SK-N-SH (cell line): ENCODE data around the gene CCNJL. TPM values are rescaled to one million over a fixed set of nuclear protein-coding genes. Genes with fewer than 3 reads are reported as not detected.

Source experiments
- CTCF ChIA-PET: fragments of 300-600, 350-600 bp; formaldehyde crosslinking; extraction: SDS; loops from one replicate; lab custom pipeline; 2021; lab: Yijun Ruan, JAX
- POLR2A ChIA-PET: fragments of 350-600 bp; sonication (Branson Sonifier 250); formaldehyde crosslinking; extraction: SDS; loops from one replicate; lab custom pipeline; 2020; ENCODE audit warnings: antibody characterized with exemption, inconsistent platforms; lab: Yijun Ruan, JAX
- DNase-seq: peaks from one replicate; pipeline ENCODE4 v3.0.0; 2012
- H2AFZ ChIP-seq: fragments of 200-600 bp; sonication (generic); 2 replicates; pipeline ENCODE4 v1.8.1; 2016; ENCODE audit warnings: antibody characterized with exemption, mild to moderate bottlenecking, low read depth
- H3F3A ChIP-seq: fragments of 200-600 bp; sonication (generic); replicated peaks from 2 replicates; pipeline ENCODE3; 2016; ENCODE audit warnings: antibody characterized with exemption, mild to moderate bottlenecking; ENCODE audit not compliant: insufficient read depth
- H3K27ac ChIP-seq, 2 experiments: fragments of 200-500 bp in 1 of 2; fragments of 200-600 bp in 1 of 2; sonication (Bioruptor generic) in 1 of 2; sonication (generic), shearing (Covaris generic) in 1 of 2; 2 replicates each; pipeline versions ENCODE4 v1.5.1 to v1.6.1; 2014 to 2016; ENCODE audit warnings: low read depth in 2 of 2, inconsistent platforms in 1 of 2, low read length in 1 of 2, mild to moderate bottlenecking in 1 of 2, mixed read lengths in 1 of 2
- H3K27me3 ChIP-seq: fragments of 200-600 bp; sonication (generic), shearing (Covaris generic); 2 replicates; pipeline ENCODE4 v1.6.1; 2016; ENCODE audit warnings: mixed run types; ENCODE audit not compliant: insufficient read depth
- H3K36me3 ChIP-seq, 2 experiments: fragments of 200-500 bp in 1 of 2; fragments of 200-600 bp in 1 of 2; sonication (Bioruptor generic) in 1 of 2; sonication (generic) in 1 of 2; replicated peaks in 1 of 2; 2 replicates each; pipeline versions ENCODE3 to v1.5.1; 2014 to 2016; ENCODE audit warnings: low read length in 1 of 2, mild to moderate bottlenecking in 1 of 2; ENCODE audit not compliant: insufficient read depth in 2 of 2, control insufficient read depth in 1 of 2
- H3K4me1 ChIP-seq, 2 experiments: fragments of 200-500 bp in 1 of 2; fragments of 200-600 bp in 1 of 2; sonication (Bioruptor generic) in 1 of 2; sonication (generic), shearing (Covaris generic) in 1 of 2; 2 replicates each; pipeline versions ENCODE4 v1.5.1 to v1.6.1; 2014 to 2016; ENCODE audit warnings: low read depth in 1 of 2, low read length in 1 of 2, mixed run types in 1 of 2; ENCODE audit not compliant: insufficient read depth in 2 of 2, control insufficient read depth in 1 of 2
- H3K4me2 ChIP-seq: fragments of 200-600 bp; sonication (generic), shearing (Covaris generic); 2 replicates; pipeline ENCODE4 v1.6.1; 2017; ENCODE audit warnings: mixed run types
- H3K4me3 ChIP-seq, 2 experiments: fragments of 200-500 bp in 1 of 2; fragments of 200-600 bp in 1 of 2; sonication (Bioruptor generic) in 1 of 2; sonication (generic), shearing (Covaris generic) in 1 of 2; 2 replicates each; pipeline versions ENCODE4 v1.5.1 to v1.8.1; 2014 to 2016; ENCODE audit warnings: low read depth in 2 of 2, inconsistent platforms in 1 of 2, low read length in 1 of 2, mild to moderate bottlenecking in 1 of 2, mixed read lengths in 1 of 2, moderate library complexity in 1 of 2
- H3K79me2 ChIP-seq: fragments of 200-600 bp; sonication (generic); 2 replicates; pipeline ENCODE4 v1.8.1; 2017; ENCODE audit warnings: mild to moderate bottlenecking; ENCODE audit not compliant: insufficient read depth
- H3K9ac ChIP-seq: fragments of 200-600 bp; sonication (generic); 2 replicates; pipeline ENCODE4 v1.6.1; 2017; ENCODE audit warnings: mixed run types
- H3K9me2 ChIP-seq: fragments of 200-600 bp; sonication (generic); 2 replicates; pipeline ENCODE4 v1.6.1; 2017; ENCODE audit warnings: mixed run types
- H3K9me3 ChIP-seq: fragments of 200-600 bp; sonication (generic); 2 replicates; pipeline ENCODE4 v1.6.1; 2017; ENCODE audit warnings: mixed run types, mild to moderate bottlenecking, moderate library complexity
- H4K20me1 ChIP-seq: fragments of 200-600 bp; sonication (generic); 2 replicates; pipeline ENCODE4 v1.6.1; 2017; ENCODE audit warnings: mild to moderate bottlenecking, mixed run types; ENCODE audit not compliant: insufficient read depth
- CHD2 ChIP-seq: fragments of 150-350 bp; IDR thresholded peaks from 2 replicates; pipeline ENCODE4 v1.6.1; 2018; ENCODE audit warnings: low read length; ENCODE audit not compliant: partially characterized antibody
- ELF1 ChIP-seq: IDR thresholded peaks from 2 replicates; pipeline ENCODE4 v1.4.0; 2012
- EZH2phosphoT487 ChIP-seq: fragments of 200-600 bp; sonication (generic); IDR thresholded peaks from 2 replicates; pipeline ENCODE4 v1.6.1; 2017; ENCODE audit warnings: low read depth, mixed run types, mild to moderate bottlenecking, antibody characterized with exemption, moderate library complexity, borderline replicate concordance
- FOSL2 ChIP-seq: IDR thresholded peaks from 2 replicates; pipeline ENCODE4 v1.4.0; 2012; ENCODE audit warnings: low read depth, mild to moderate bottlenecking, moderate library complexity, borderline replicate concordance
- FOXJ3 ChIP-seq: sonication (generic); formaldehyde crosslinking; IDR thresholded peaks from 2 replicates; pipeline ENCODE4 v1.5.1; 2020; ENCODE audit warnings: mild to moderate bottlenecking, missing genetic modification reagents
- GABPA ChIP-seq: IDR thresholded peaks from 2 replicates; pipeline ENCODE4 v1.4.0; 2012; ENCODE audit warnings: low read depth, mild to moderate bottlenecking
- GATA2 ChIP-seq: sonication (generic); formaldehyde crosslinking; IDR thresholded peaks from 2 replicates; pipeline ENCODE4 v1.5.0; 2020; ENCODE audit warnings: mild to moderate bottlenecking, missing genetic modification reagents
- MEF2A ChIP-seq: IDR thresholded peaks from 2 replicates; pipeline ENCODE4 v1.4.0; 2012; ENCODE audit warnings: low read depth, borderline replicate concordance
- MXI1 ChIP-seq: IDR thresholded peaks from 2 replicates; pipeline ENCODE4 v1.6.1; 2012; ENCODE audit warnings: mild to moderate bottlenecking, low read depth, low read length, improper control_type of control experiment
- NFIC ChIP-seq: IDR thresholded peaks from 2 replicates; pipeline ENCODE4 v1.4.0; 2012; ENCODE audit warnings: borderline replicate concordance
- NRF1 ChIP-seq: IDR thresholded peaks from 2 replicates; pipeline ENCODE4 v1.6.1; 2012; ENCODE audit warnings: low read depth, mild to moderate bottlenecking, low read length
- RAD21 ChIP-seq: IDR thresholded peaks from 2 replicates; pipeline ENCODE4 v1.6.1; 2012; ENCODE audit warnings: mild to moderate bottlenecking, low read length
- RXRA ChIP-seq: IDR thresholded peaks from 2 replicates; pipeline ENCODE4 v1.4.0; 2012; ENCODE audit warnings: low read depth, mild to moderate bottlenecking, borderline replicate concordance
- SMC3 ChIP-seq: IDR thresholded peaks from 2 replicates; pipeline ENCODE4 v1.6.1; 2012; ENCODE audit warnings: low read depth, low read length, improper control_type of control experiment
- YY1 ChIP-seq: IDR thresholded peaks from 2 replicates; pipeline ENCODE4 v1.4.0; 2012; ENCODE audit warnings: low read depth, mild to moderate bottlenecking
- WGBS: methylation state at CpG from one replicate; pipeline ENCODE4 v1.1.6; 2017; ENCODE audit warnings: low lambda C conversion rate; 5-methylcytosine and 5-hydroxymethylcytosine counted together
- polyA plus RNA-seq, 3 experiments: library from polyadenylated mRNA; depleted of rRNA; stranded (reverse); fragments of >200 nt; gene quantifications; 2 replicates each; pipeline ENCODE4 v1.2.3, GENCODE V29; 2012
- TF ChIP-seq, protein P1 (sequence below): IDR thresholded peaks from 2 replicates; pipeline ENCODE4 v1.4.0; 2012; ENCODE audit warnings: low read depth, borderline replicate concordance
- TF ChIP-seq, protein P2 (sequence below): IDR thresholded peaks from 2 replicates; pipeline ENCODE4; 2012
- TF ChIP-seq, protein P3 (sequence below): IDR thresholded peaks from 2 replicates; pipeline ENCODE4 v1.4.0; 2012; ENCODE audit warnings: low read depth, borderline replicate concordance
- TF ChIP-seq, protein P4 (sequence below): fragments of 200-600 bp; sonication (generic); IDR thresholded peaks from 2 replicates; pipeline ENCODE4 v1.6.1; 2017; ENCODE audit warnings: antibody characterized with exemption, mild to moderate bottlenecking, moderate library complexity
- TF ChIP-seq, protein P5 (sequence below): fragments of 150-350 bp; IDR thresholded peaks from 2 replicates; pipeline ENCODE4 v1.6.1; 2016; ENCODE audit warnings: mild to moderate bottlenecking, low read depth, low read length

CCNJL gene
- polyA plus RNA-seq, 1 of the 3 experiments (the other 2 are of a cell fraction) = 7.1 TPM

DNA sequence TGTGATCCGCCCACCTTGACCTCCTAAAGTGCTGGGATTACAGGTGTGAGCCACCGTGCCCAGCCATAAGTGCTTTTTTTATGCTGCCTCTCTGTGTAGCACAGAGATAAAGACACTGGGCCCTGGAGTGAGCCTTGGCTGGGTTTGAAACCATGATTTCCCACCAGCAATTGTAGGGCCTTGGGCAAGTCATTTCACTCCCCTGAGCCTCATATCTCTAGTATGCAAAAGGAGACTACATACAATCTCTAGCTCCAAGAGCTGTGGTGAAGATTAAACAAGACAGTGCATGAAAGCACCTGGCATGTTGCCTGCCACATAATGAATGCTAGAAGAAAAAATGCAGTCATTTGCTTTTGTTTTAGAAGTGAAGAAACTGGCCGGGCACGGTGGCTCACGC, 79.1 kb downstream of the CCNJL start (continued):
- TF ChIP-seq NFIC (no peak), MEF2A (no peak), GATA2 (CRISPR knock-in tag) (no peak)

DNA sequence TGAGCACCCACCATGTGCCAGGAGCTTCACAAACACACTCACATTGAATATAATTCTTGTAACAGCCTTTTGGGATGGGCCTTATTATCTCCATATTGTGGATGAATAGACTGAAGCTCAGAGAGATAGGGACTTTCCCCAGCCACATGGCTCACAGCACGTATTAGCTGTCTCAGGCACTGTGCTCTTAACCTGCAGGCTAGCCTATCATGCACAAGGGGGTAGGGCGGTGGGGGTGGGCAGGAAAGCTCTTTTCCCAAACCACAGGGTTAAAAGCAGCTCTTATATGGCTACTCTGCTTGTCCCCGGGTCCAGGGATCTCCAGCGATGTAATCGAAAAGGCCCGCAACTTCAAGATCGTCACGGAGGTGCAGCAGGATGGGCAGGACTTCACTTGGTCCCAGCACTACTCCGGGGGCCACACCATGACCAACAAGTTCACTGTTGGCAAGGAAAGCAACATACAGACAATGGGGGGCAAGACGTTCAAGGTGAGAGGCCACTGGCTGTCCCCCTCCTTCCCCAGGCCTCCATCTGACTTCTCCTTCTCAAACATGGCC, 80.5 kb downstream of the CCNJL start:
- Histone ChIP-seq H3K9ac (no peak overlapping the region), H3K4me3 (no peak overlapping the region), H4K20me1 (no peaks in the 10 kb centered on the region), H2AFZ (no peak overlapping the region), H3K36me3 (no peaks in the 10 kb centered on the region), H3K4me1 (no peaks in the 10 kb centered on the region), H3K79me2 (no peaks in the 10 kb centered on the region), H3K9me3 (no peaks in the 10 kb centered on the region), H3K4me2 (no peak overlapping the region), H3K9me2 (no peaks in the 10 kb centered on the region), H3K27me3 (no peaks in the 10 kb centered on the region), H3K27ac (no peak overlapping the region), H3F3A (no peaks in the 10 kb centered on the region)
- ChIA-PET CTCF (interaction anchor here (1.1 to 2.5 kb wide), 2 partner anchors 9 to 113 kb away, joined by 3 to 8 read pairs; no protein-coding TSS in a partner anchor), POLR2A (interaction anchor here (1.4 kb wide), 1 partner anchor 9 kb away, joined by 3 read pairs; no protein-coding TSS in a partner anchor)
- TF ChIP-seq, protein P1, sequence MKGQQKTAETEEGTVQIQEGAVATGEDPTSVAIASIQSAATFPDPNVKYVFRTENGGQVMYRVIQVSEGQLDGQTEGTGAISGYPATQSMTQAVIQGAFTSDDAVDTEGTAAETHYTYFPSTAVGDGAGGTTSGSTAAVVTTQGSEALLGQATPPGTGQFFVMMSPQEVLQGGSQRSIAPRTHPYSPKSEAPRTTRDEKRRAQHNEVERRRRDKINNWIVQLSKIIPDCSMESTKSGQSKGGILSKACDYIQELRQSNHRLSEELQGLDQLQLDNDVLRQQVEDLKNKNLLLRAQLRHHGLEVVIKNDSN = no peak
- TF ChIP-seq RXRA (no peak), GATA2 (CRISPR knock-in tag) (no peak), RAD21 (no peak), NFIC (no peak), FOSL2 (no peak), FOXJ3 (CRISPR knock-in tag) (no peak), EZH2phosphoT487 (no peak), YY1 (no peak), CHD2 (no peak), MXI1 (no peak), ELF1 (no peak), NRF1 (no peak), SMC3 (no peak), GABPA (no peak)
- TF ChIP-seq, protein P2, sequence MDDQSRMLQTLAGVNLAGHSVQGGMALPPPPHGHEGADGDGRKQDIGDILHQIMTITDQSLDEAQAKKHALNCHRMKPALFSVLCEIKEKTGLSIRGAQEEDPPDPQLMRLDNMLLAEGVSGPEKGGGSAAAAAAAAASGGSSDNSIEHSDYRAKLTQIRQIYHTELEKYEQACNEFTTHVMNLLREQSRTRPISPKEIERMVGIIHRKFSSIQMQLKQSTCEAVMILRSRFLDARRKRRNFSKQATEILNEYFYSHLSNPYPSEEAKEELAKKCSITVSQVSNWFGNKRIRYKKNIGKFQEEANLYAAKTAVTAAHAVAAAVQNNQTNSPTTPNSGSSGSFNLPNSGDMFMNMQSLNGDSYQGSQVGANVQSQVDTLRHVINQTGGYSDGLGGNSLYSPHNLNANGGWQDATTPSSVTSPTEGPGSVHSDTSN = no peak
- TF ChIP-seq, protein P3, sequence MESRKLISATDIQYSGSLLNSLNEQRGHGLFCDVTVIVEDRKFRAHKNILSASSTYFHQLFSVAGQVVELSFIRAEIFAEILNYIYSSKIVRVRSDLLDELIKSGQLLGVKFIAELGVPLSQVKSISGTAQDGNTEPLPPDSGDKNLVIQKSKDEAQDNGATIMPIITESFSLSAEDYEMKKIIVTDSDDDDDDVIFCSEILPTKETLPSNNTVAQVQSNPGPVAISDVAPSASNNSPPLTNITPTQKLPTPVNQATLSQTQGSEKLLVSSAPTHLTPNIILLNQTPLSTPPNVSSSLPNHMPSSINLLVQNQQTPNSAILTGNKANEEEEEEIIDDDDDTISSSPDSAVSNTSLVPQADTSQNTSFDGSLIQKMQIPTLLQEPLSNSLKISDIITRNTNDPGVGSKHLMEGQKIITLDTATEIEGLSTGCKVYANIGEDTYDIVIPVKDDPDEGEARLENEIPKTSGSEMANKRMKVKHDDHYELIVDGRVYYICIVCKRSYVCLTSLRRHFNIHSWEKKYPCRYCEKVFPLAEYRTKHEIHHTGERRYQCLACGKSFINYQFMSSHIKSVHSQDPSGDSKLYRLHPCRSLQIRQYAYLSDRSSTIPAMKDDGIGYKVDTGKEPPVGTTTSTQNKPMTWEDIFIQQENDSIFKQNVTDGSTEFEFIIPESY = no peak
- TF ChIP-seq, protein P4, sequence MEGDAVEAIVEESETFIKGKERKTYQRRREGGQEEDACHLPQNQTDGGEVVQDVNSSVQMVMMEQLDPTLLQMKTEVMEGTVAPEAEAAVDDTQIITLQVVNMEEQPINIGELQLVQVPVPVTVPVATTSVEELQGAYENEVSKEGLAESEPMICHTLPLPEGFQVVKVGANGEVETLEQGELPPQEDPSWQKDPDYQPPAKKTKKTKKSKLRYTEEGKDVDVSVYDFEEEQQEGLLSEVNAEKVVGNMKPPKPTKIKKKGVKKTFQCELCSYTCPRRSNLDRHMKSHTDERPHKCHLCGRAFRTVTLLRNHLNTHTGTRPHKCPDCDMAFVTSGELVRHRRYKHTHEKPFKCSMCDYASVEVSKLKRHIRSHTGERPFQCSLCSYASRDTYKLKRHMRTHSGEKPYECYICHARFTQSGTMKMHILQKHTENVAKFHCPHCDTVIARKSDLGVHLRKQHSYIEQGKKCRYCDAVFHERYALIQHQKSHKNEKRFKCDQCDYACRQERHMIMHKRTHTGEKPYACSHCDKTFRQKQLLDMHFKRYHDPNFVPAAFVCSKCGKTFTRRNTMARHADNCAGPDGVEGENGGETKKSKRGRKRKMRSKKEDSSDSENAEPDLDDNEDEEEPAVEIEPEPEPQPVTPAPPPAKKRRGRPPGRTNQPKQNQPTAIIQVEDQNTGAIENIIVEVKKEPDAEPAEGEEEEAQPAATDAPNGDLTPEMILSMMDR = no peak
- TF ChIP-seq, protein P5, sequence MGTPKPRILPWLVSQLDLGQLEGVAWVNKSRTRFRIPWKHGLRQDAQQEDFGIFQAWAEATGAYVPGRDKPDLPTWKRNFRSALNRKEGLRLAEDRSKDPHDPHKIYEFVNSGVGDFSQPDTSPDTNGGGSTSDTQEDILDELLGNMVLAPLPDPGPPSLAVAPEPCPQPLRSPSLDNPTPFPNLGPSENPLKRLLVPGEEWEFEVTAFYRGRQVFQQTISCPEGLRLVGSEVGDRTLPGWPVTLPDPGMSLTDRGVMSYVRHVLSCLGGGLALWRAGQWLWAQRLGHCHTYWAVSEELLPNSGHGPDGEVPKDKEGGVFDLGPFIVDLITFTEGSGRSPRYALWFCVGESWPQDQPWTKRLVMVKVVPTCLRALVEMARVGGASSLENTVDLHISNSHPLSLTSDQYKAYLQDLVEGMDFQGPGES = no peak
- WGBS = 68% methylated on average over 7 of the region's 10 CpGs
- DNase-seq = no peak
